Spleen (tissue), 11 donors: ENCODE data around the gene DYNC2LI1. TPM values are rescaled to one million over a fixed set of nuclear protein-coding genes. Genes with fewer than 3 reads are reported as not detected.

Experiments
- DNase-seq: peaks from one replicate; pipeline ENCODE4 v3.0.0-alpha.2; 2020
- H3K27ac ChIP-seq, 8 donors: fragments of 200-600 bp; sonication (generic) in 7 of 8; 1 replicate in 4 of 8; 2 replicates in 4 of 8; pipeline versions ENCODE4 v1.5.0 to v1.8.0; 2016 to 2021; ENCODE audit warnings: inconsistent platforms in 4 of 8, mild to moderate bottlenecking in 4 of 8, moderate library complexity in 1 of 8
- H3K27me3 ChIP-seq, 7 donors: fragments of 200-600 bp; sonication (generic) in 6 of 7; replicated peaks in 1 of 7; 1 replicate in 4 of 7; 2 replicates in 3 of 7; pipeline versions ENCODE4 v1.5.0 to v1.8.0; 2016 to 2021; ENCODE audit warnings: inconsistent platforms in 3 of 7, mild to moderate bottlenecking in 1 of 7
- H3K36me3 ChIP-seq, 6 donors: fragments of 200-600 bp; sonication (generic) in 5 of 6; 1 replicate in 4 of 6; 2 replicates in 2 of 6; pipeline versions ENCODE4 v1.5.0 to v1.8.0; 2016 to 2021; ENCODE audit warnings: inconsistent platforms in 2 of 6
- H3K4me1 ChIP-seq, 6 donors: fragments of 200-600 bp; sonication (generic) in 5 of 6; 1 replicate in 3 of 6; 2 replicates in 3 of 6; pipeline versions ENCODE4 v1.5.0 to v1.8.0; 2016 to 2021; ENCODE audit warnings: inconsistent platforms in 3 of 6
- H3K4me3 ChIP-seq, 8 donors: fragments of 200-600 bp; sonication (generic) in 7 of 8; 1 replicate in 4 of 8; 2 replicates in 4 of 8; pipeline versions ENCODE4 v1.5.0 to v1.8.0; 2016 to 2021; ENCODE audit warnings: inconsistent platforms in 4 of 8, mild to moderate bottlenecking in 4 of 8, moderate library complexity in 2 of 8
- H3K9me3 ChIP-seq, 8 donors: fragments of 200-600 bp; sonication (generic) in 7 of 8; 1 replicate in 4 of 8; 2 replicates in 4 of 8; pipeline versions ENCODE4 v1.5.0 to v1.8.0; 2016 to 2021; ENCODE audit warnings: inconsistent platforms in 4 of 8
- POLR2A ChIP-seq, 3 donors: fragments of 450-650 bp; IDR thresholded peaks; one replicate each; pipeline ENCODE4 v1.5.1; 2017; ENCODE audit warnings: antibody characterized with exemption in 3 of 3, mild to moderate bottlenecking in 1 of 3
- POLR2AphosphoS5 ChIP-seq, 3 donors: sonication (generic); formaldehyde crosslinking; IDR thresholded peaks; one replicate each; pipeline ENCODE4 v1.5.1; 2017; ENCODE audit warnings: antibody characterized with exemption in 3 of 3
- WGBS, 5 donors: extraction: QIAGEN DNeasy Blood & Tissue Kit in 3 of 5; methylation state at CpG; one replicate each; pipeline versions ENCODE4 v1.1.5 to v1.1.7; 2013 to 2018; 5-methylcytosine and 5-hydroxymethylcytosine counted together
- intact Hi-C: fragments of 100-400 bp; cut with DNase I; formaldehyde crosslinking; loops from one replicate; pipeline ENCODE4 v1.15.0; 2023; ENCODE audit warnings: low total_unique reads
- polyA plus RNA-seq, 3 donors: library from polyadenylated mRNA; stranded (reverse); fragments of 200-250 nt; gene quantifications; one replicate each; pipeline ENCODE4 v1.2.1, GENCODE V29; 2013
- total RNA-seq, 7 donors: library from RNA; depleted of rRNA in 3 of 7; stranded (reverse); fragments of >200 nt in 3 of 7; fragmentation: NEBNext Ultra II Directional in 4 of 7; extraction: Animal tissue kit (Norgen Biotek cat#: 25700) in 4 of 7; gene quantifications; one replicate each; pipeline versions ENCODE4 v1.1.0 to v1.2.1, GENCODE V29; 2016 to 2021
- TF ChIP-seq, protein P1 (sequence below), 11 experiments: fragments of 200-600 bp in 7 of 11; fragments of 450-650 bp in 4 of 11; sonication (generic) in 4 of 11; IDR thresholded peaks in 8 of 11; conservative IDR thresholded peaks in 3 of 11; 1 replicate in 7 of 11; 2 replicates in 4 of 11; pipeline versions ENCODE4 v1.4.0 to v1.8.0; 2016 to 2021; ENCODE audit warnings: antibody characterized with exemption in 11 of 11, inconsistent platforms in 4 of 11, mild to moderate bottlenecking in 1 of 11
- donor health status: healthy with polysubstance abuse.
- donor health status: DM: no; HTN: no; CAD: no; lungs with moderate emphysema.
- donor health status: DM: no; HTN: no; CAD: no.
- donor health status: Bipolar disorder and iron deficiency.
- donor health status: healthy.
- donor health status: DM: no; HTN: no; CAD: no.
- donor health status: DM: yes; HTN: yes; CAD: no.

DYNC2LI1 gene
- total and polyA plus RNA-seq, 10 donors = 8.5 to 32.4 (median 12.6) TPM

DNA sequence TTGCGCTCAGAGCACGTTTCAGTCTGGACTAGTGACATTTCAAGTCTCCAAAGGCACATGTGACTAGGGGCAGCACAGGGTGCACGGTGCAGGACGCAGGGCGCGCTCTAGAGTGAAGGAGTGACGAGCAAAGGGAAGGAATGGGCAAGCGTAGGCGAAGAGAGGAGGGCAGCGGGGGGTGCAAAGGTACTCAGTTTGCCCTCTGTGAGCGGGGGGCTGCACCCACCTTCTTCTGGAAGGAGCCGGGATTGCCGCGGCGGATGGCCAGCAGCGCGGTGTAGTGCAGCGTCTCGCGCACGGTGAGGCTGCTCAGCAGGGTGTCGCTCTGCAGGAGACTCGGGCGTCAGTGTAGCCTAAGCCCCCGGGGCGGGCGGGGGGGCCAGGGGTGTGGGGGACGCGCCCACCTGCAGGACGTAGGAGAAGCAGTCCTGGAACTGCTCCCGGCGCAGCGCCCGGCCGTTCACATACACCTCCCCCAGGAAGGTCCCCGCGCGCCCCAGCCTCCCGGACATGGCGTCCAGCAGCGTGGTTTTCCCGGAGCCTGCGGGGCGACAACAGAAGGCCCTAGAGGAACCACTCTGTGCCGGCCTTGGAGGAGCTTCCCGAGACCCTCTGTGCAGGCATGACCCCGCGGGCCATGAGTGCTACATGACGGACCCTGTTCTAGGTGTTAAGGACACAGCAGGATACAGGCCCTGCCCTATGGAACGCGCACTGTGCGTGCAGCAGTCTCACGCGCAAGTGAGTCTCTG, 57.9 kb downstream of the DYNC2LI1 start:
- Histone ChIP-seq H3K9me3 (no peaks in the 10 kb centered on the region), H3K36me3 (no peaks in the 10 kb centered on the region), H3K4me3 (peak overlapping the region in 5 of 8 donors; percentile 9 to 55 (median 12)), H3K4me1 (peaks cover 0 to 24% (median 6%) of the 10 kb centered on the region in 6 donors), H3K27me3 (peaks cover 0 to 62% (median 11%) of the 10 kb centered on the region in 7 donors), H3K27ac (no peak overlapping the region)
- intact Hi-C loops = no loop called here
- no peak for DNase-seq
- WGBS, 5 donors = 11 to 24% (median 11%) methylated on average over 20 to 54 of the region's 54 CpGs
- TF ChIP-seq, protein P1, sequence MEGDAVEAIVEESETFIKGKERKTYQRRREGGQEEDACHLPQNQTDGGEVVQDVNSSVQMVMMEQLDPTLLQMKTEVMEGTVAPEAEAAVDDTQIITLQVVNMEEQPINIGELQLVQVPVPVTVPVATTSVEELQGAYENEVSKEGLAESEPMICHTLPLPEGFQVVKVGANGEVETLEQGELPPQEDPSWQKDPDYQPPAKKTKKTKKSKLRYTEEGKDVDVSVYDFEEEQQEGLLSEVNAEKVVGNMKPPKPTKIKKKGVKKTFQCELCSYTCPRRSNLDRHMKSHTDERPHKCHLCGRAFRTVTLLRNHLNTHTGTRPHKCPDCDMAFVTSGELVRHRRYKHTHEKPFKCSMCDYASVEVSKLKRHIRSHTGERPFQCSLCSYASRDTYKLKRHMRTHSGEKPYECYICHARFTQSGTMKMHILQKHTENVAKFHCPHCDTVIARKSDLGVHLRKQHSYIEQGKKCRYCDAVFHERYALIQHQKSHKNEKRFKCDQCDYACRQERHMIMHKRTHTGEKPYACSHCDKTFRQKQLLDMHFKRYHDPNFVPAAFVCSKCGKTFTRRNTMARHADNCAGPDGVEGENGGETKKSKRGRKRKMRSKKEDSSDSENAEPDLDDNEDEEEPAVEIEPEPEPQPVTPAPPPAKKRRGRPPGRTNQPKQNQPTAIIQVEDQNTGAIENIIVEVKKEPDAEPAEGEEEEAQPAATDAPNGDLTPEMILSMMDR (IDR thresholded peaks at IDR 0.05 in 8 of 11, conservative IDR thresholded peaks at IDR 0.05 in 3 of 11) = no peak
- TF ChIP-seq POLR2A (IDR thresholded peaks at IDR 0.05) = no peak
- TF ChIP-seq POLR2AphosphoS5 (IDR thresholded peaks at IDR 0.05) = no peak

DNA sequence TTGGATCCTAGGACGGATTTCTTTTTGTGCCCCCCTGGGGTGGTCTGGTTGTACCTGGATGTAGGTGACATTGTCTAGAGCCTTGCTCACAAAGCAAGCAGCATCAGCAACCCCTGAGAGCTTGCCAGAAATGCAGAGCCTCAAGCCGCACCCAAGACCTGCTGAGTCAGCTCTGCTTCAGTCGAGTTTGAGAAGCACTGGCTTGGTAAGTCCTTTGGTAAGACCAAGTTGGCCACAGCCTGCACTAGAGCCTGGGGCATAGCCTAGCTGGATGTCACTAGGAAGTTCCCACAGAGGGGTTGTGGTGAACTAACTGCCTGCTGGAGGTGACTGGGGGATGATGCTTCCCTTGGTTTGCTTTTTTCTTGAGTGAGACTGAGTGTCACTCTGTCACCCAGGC, 58.6 kb downstream of the DYNC2LI1 start:
- H3K36me3 ChIP-seq = no peaks in the 10 kb centered on the region
- peaks cover 0 to 24% (median 6%) of the 10 kb centered on the region in 6 donors for H3K4me1 ChIP-seq
- WGBS, 5 donors = 45 to 67% (median 59%) methylated on average over 3 of the region's 3 CpGs
- H3K27me3 ChIP-seq = peaks cover 0 to 64% (median 11%) of the 10 kb centered on the region in 7 donors
- H3K9me3 ChIP-seq = no peaks in the 10 kb centered on the region
- intact Hi-C loops = no loop called here
- TF ChIP-seq, protein P1 (IDR thresholded peaks at IDR 0.05 in 8 of 11, conservative IDR thresholded peaks at IDR 0.05 in 3 of 11) = no peak
- TF ChIP-seq POLR2A (IDR thresholded peaks at IDR 0.05) = no peak
- TF ChIP-seq POLR2AphosphoS5 (IDR thresholded peaks at IDR 0.05) = no peak
- H3K27ac ChIP-seq = no peak overlapping the region
- H3K4me3 ChIP-seq = no peak overlapping the region
- no peak for DNase-seq

DNA sequence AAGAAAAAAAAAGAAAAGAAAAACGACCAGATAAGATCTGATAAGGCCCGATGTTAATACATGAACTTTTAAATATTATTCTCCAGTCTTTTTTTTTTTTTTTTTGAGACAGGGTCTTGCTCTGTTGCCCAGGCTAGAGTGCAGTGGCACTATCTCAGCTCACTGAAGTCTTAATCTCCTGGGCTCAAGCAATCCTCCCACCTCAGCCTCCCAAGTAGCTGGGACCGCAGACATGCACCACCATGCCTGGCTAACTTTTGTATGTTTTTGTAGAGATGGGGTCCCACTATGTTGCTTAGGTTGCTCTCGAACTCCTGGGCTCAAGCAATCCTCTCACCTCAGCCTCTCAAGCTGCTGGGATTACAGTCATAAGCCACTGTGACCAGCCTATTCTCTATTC, 63.2 kb downstream of the DYNC2LI1 start:
- intact Hi-C loops = no loop called here
- 74 to 85% (median 84%) methylated on average over 4 of the region's 4 CpGs for WGBS, 5 donors

More for the DNA sequence above, 63.2 kb downstream of the DYNC2LI1 start:
- TF ChIP-seq POLR2A (IDR thresholded peaks at IDR 0.05) (no peak), POLR2AphosphoS5 (IDR thresholded peaks at IDR 0.05) (no peak)
- TF ChIP-seq, protein P1 (IDR thresholded peaks at IDR 0.05 in 8 of 11, conservative IDR thresholded peaks at IDR 0.05 in 3 of 11) = no peak
- Histone ChIP-seq H3K9me3 (no peaks in the 10 kb centered on the region), H3K4me1 (peaks cover 0 to 3% (median under 1%) of the 10 kb centered on the region in 6 donors), H3K4me3 (no peak overlapping the region), H3K36me3 (no peaks in the 10 kb centered on the region), H3K27ac (no peak overlapping the region), H3K27me3 (peaks cover 0 to 23% (median under 1%) of the 10 kb centered on the region in 7 donors)
- no peak for DNase-seq
